Common myeloid progenitor, CD34-positive (primary cell): Measurements from ENCODE around the gene MAPT.

Experiments
- CTCF ChIA-PET: fragments of 350-600 bp; sonication (Branson Sonifier 250); formaldehyde crosslinking; loops from one replicate; lab custom pipeline; 2021; ENCODE audit warnings: antibody characterized with exemption; lab: Charles Lee
- POLR2A ChIA-PET: fragments of 350-600 bp; sonication (Branson Sonifier 250); formaldehyde crosslinking; loops from one replicate; lab custom pipeline; 2021; ENCODE audit warnings: antibody characterized with exemption; lab: Charles Lee
- DNase-seq, 3 donors: peaks; one replicate each; pipeline versions ENCODE4 v3.0.0 to v3.0.0-alpha.2; 2013
- H3K27ac ChIP-seq, 2 experiments: 1 replicate in 1 of 2; 2 replicates in 1 of 2; pipeline ENCODE4 v1.7.0; 2013; ENCODE audit warnings: inconsistent platforms in 2 of 2, low read length in 2 of 2, mild to moderate bottlenecking in 2 of 2, low read depth in 1 of 2, moderate library complexity in 1 of 2; ENCODE audit not compliant: severe bottlenecking in 2 of 2, insufficient read depth in 1 of 2, poor library complexity in 1 of 2
- H3K27me3 ChIP-seq, 5 experiments: replicated peaks in 2 of 5; 1 replicate in 3 of 5; 2 replicates in 2 of 5; pipeline versions ENCODE4 v1.6.1 to v1.7.0; 2013; ENCODE audit warnings: low read length in 4 of 5, mild to moderate bottlenecking in 2 of 5, moderate library complexity in 2 of 5, inconsistent platforms in 1 of 5; ENCODE audit not compliant: insufficient read depth in 5 of 5, control insufficient read depth in 4 of 5
- H3K36me3 ChIP-seq, 4 experiments: 1 replicate in 2 of 4; 2 replicates in 2 of 4; pipeline versions ENCODE4 v1.6.1 to v1.7.0; 2013; ENCODE audit warnings: low read length in 3 of 4, control low read depth in 1 of 4, mild to moderate bottlenecking in 1 of 4; ENCODE audit not compliant: control insufficient read depth in 4 of 4, insufficient read depth in 4 of 4
- H3K4me1 ChIP-seq, 4 experiments: 1 replicate in 3 of 4; 2 replicates in 1 of 4; pipeline versions ENCODE4 v1.6.1 to v1.7.1; 2013; ENCODE audit warnings: low read length in 3 of 4, mild to moderate bottlenecking in 3 of 4, control low read depth in 1 of 4, inconsistent platforms in 1 of 4, moderate library complexity in 1 of 4; ENCODE audit not compliant: control insufficient read depth in 4 of 4, insufficient read depth in 4 of 4; ENCODE audit errors: control extremely low read depth in 1 of 4
- H3K4me3 ChIP-seq, 7 experiments: 1 replicate in 4 of 7; 2 replicates in 3 of 7; pipeline versions ENCODE4 v1.5.1 to v1.7.0; 2013; ENCODE audit warnings: mild to moderate bottlenecking in 7 of 7, low read length in 6 of 7, moderate library complexity in 6 of 7, inconsistent platforms in 2 of 7, low read depth in 2 of 7, control low read depth in 1 of 7; ENCODE audit not compliant: insufficient read depth in 4 of 7, control insufficient read depth in 1 of 7; ENCODE audit errors: extremely low read depth in 1 of 7
- H3K9me3 ChIP-seq, 5 experiments: 1 replicate in 4 of 5; 2 replicates in 1 of 5; pipeline versions ENCODE4 v1.6.1 to v1.7.1; 2013; ENCODE audit warnings: low read length in 4 of 5, mild to moderate bottlenecking in 2 of 5, inconsistent platforms in 1 of 5, low read depth in 1 of 5, moderate library complexity in 1 of 5; ENCODE audit not compliant: control insufficient read depth in 4 of 5, insufficient read depth in 2 of 5; ENCODE audit errors: control extremely low read depth in 1 of 5
- WGBS: methylation state at CpG from one replicate; pipeline ENCODE4 v1.1.5; 2013; ENCODE audit not compliant: insufficient coverage; 5-methylcytosine and 5-hydroxymethylcytosine counted together

MAPT gene

DNA sequence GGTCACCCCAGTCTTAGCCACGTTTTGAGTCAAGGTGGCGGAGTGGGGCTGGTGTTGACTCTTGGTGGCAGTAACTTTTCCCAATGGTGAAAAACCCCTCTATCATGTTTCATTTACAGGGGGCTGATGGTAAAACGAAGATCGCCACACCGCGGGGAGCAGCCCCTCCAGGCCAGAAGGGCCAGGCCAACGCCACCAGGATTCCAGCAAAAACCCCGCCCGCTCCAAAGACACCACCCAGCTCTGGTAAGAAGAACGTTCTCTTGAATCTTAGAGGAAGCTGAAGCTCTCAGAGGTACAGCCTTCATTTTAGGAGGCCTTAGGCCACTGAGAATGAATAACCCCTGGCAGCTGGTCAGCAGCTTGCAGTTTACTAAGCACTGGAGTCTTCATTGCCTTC, 97.0 kb downstream of the MAPT start:
- no peaks in the 10 kb centered on the region for H3K4me1 ChIP-seq
- H3K36me3 ChIP-seq, result no peaks in the 10 kb centered on the region
- WGBS, result 90% methylated on average over 7 of the region's 10 CpGs
- H3K9me3 ChIP-seq, result no peaks in the 10 kb centered on the region
- CTCF ChIA-PET, result interaction anchor here (1.0 to 2.3 kb wide), 2 partner anchors 10 to 12 kb away, joined by 3 to 6 read pairs; no protein-coding TSS in a partner anchor
- peaks cover 0 to 6% (median 0%) of the 10 kb centered on the region in 5 experiments for H3K27me3 ChIP-seq
- H3K4me3 ChIP-seq, result no peak overlapping the region
- H3K27ac ChIP-seq, result no peak overlapping the region
- DNase-seq, result no peak
- POLR2A ChIA-PET, result no interaction called here

DNA sequence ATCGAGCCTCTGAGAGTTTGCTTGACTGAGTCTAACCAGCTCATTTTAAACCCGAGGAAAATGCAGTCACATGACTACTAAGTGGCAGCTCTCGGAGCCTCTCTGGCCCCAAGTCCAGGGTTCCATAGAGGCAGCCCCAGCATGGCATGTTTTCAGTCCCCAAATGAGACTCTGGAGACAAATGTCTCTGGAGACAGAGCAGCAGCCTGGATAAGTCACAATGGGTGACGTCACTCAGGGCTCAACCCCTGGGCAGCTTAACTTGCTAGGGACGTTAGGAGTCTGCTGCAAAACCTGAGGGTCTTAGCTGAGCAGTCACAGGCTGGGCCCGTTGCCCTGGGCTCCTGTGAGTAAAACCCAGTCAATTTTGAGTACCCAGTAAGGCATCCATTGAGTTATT, 97.8 kb downstream of the MAPT start:
- ChIA-PET POLR2A (no interaction called here), CTCF (no interaction called here)
- Histone ChIP-seq H3K9me3 (no peaks in the 10 kb centered on the region), H3K27ac (no peak overlapping the region), H3K27me3 (peaks cover 0 to 2% (median 0%) of the 10 kb centered on the region in 5 experiments), H3K4me1 (no peaks in the 10 kb centered on the region), H3K4me3 (no peak overlapping the region), H3K36me3 (no peaks in the 10 kb centered on the region)
- DNase-seq, result no peak
- 87% methylated on average over 6 of the region's 6 CpGs for WGBS

DNA sequence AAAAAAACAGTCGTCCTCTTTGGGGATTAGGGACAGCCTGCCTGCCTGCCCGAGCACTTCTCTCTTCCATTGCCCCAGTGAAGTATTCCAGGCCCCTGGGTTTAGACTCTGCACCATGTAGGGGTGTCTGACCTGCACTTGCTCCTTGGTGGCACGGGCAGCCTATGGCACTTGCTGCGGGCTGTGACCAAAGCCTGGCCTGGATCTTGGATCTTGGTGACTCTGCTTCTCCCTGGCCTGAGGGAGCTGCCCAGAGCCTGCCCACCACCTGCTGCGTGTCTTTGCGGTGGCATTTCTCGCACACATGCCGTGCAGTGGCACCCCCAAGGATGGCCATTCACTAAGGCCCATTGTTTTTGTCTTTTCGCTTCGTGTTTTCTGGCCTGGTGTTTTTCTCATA, 98.5 kb downstream of the MAPT start:
- Histone ChIP-seq H3K27me3 (peaks cover 0 to 2% (median 0%) of the 10 kb centered on the region in 5 experiments), H3K4me3 (no peak overlapping the region), H3K27ac (no peak overlapping the region), H3K36me3 (no peaks in the 10 kb centered on the region), H3K9me3 (no peaks in the 10 kb centered on the region), H3K4me1 (no peaks in the 10 kb centered on the region)
- POLR2A ChIA-PET, result no interaction called here
- CTCF ChIA-PET, result no interaction called here
- DNase-seq, result no peak
- 96% methylated on average over 7 of the region's 10 CpGs for WGBS

DNA sequence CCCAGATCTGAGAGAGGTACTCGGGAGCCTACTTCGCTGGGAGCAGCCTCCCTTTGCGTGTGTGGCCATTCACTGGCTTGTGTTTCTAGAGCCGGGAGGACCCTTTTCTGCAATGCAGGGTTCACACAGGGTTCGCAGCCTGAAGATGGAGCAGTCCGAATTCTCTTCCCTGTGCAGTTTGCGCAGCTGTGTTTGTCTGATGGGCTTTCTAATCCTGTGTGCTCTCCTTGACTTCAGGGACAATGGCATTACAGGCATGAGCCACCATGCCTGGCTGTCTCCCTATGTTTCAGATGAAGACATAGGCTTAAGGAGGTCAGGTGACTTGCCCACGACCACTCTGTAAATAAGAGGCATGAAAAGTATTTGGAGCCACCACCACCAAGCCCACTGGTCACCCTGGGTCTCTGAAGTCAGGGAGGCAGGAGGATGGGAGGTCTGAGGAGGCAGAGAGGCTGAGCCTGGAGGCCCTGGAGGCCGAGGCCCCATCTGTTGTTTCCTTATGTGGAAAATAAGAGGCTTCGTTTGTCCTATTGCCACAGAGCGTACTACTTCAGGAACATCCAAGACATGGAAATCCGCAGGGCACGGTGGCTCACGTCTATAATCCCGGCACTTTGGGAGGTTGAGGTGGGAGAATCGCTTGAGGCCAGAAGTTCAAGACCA, 99.7 kb downstream of the MAPT start:
- ChIA-PET POLR2A (no interaction called here), CTCF (interaction anchor here (1.0 kb wide), 1 partner anchor 10 kb away, joined by 3 read pairs; no protein-coding TSS in a partner anchor)
- no peak overlapping the region for H3K4me3 ChIP-seq
- peaks cover 0 to 2% (median 0%) of the 10 kb centered on the region in 5 experiments for H3K27me3 ChIP-seq
- H3K4me1 ChIP-seq, result no peaks in the 10 kb centered on the region
- H3K9me3 ChIP-seq, result no peaks in the 10 kb centered on the region
- WGBS, result 90% methylated on average over 10 of the region's 16 CpGs
- no peak overlapping the region for H3K27ac ChIP-seq
- no peaks in the 10 kb centered on the region for H3K36me3 ChIP-seq
- DNase-seq, result no peak

DNA sequence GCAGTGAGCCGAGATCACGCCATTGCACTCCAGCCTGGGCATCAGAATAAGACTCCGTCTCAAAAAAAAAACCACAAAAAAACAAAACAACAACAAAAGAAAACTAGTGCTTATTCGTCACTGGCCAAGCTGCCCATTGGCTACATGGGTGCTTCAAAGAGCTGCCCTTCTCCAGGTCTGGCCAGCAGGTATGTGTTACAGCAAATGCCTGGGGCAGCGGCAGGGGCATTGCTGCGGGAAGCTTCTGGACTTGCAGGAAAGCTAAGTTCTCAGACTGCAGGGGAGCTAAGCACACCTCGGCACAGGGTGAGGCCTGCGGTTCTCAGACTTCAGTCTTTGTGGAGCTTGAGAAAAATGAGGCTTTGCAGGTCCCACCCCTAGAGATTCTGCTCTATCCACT, 100.6 kb downstream of the MAPT start:
- H3K9me3 ChIP-seq, result no peaks in the 10 kb centered on the region
- no peak overlapping the region for H3K27ac ChIP-seq
- ChIA-PET POLR2A (no interaction called here), CTCF (interaction anchor here (0.9 to 1.4 kb wide), 2 partner anchors 9 to 16 kb away, joined by 3 to 4 read pairs; no protein-coding TSS in a partner anchor)
- DNase-seq, result no peak
- H3K4me1 ChIP-seq, result no peaks in the 10 kb centered on the region
- no peak overlapping the region for H3K4me3 ChIP-seq
- peaks cover 0 to 2% (median 0%) of the 10 kb centered on the region in 5 experiments for H3K27me3 ChIP-seq
- no peaks in the 10 kb centered on the region for H3K36me3 ChIP-seq
- 96% methylated on average over 7 of the region's 8 CpGs for WGBS

DNA sequence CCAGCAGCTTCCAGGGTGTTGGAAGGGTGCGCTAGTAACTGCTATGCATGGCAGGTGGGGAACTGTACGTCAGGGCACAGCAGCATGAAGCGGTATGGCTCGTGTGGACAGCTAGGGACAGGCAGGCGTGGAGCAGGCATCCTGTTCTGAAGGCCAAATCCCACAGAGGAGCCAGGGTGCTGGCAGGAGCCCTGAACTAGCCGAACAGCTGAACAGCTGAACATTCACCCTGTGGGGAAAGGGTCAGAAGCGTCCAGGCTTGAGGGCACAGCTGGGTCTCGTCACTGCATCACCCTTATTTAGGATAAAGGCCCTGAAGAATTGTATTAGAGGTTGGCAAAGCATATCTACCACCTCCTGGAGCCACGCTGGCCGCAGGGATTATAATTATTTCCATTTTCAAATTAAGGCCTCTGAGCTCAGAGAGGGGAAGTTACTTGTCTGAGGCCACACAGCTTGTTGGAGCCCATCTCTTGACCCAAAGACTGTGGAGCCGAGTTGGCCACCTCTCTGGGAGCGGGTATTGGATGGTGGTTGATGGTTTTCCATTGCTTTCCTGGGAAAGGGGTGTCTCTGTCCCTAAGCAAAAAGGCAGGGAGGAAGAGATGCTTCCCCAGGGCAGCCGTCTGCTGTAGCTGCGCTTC, 101.4 kb downstream of the MAPT start:
- Histone ChIP-seq H3K27ac (no peak overlapping the region), H3K27me3 (peaks cover 0 to 2% (median 0%) of the 10 kb centered on the region in 5 experiments), H3K4me3 (no peak overlapping the region), H3K36me3 (no peaks in the 10 kb centered on the region), H3K9me3 (no peaks in the 10 kb centered on the region), H3K4me1 (no peaks in the 10 kb centered on the region)
- WGBS, result 95% methylated on average over 12 of the region's 14 CpGs
- ChIA-PET CTCF (interaction anchor here (0.9 to 1.4 kb wide), 2 partner anchors 8 to 16 kb away, joined by 3 to 4 read pairs; no protein-coding TSS in a partner anchor), POLR2A (no interaction called here)
- DNase-seq, result no peak

DNA sequence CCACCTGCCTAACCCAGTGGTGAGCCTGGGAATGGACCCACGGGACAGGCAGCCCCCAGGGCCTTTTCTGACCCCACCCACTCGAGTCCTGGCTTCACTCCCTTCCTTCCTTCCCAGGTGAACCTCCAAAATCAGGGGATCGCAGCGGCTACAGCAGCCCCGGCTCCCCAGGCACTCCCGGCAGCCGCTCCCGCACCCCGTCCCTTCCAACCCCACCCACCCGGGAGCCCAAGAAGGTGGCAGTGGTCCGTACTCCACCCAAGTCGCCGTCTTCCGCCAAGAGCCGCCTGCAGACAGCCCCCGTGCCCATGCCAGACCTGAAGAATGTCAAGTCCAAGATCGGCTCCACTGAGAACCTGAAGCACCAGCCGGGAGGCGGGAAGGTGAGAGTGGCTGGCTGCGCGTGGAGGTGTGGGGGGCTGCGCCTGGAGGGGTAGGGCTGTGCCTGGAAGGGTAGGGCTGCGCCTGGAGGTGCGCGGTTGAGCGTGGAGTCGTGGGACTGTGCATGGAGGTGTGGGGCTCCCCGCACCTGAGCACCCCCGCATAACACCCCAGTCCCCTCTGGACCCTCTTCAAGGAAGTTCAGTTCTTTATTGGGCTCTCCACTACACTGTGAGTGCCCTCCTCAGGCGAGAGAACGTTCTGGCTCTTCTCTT, 102.1 kb downstream of the MAPT start:
- H3K27ac ChIP-seq, result no peak overlapping the region
- H3K4me1 ChIP-seq, result no peaks in the 10 kb centered on the region
- H3K9me3 ChIP-seq, result no peaks in the 10 kb centered on the region
- CTCF ChIA-PET, result no interaction called here
- DNase-seq, result no peak
- no peak overlapping the region for H3K4me3 ChIP-seq
- POLR2A ChIA-PET, result no interaction called here
- 82% methylated on average over 24 of the region's 31 CpGs for WGBS
- no peaks in the 10 kb centered on the region for H3K36me3 ChIP-seq
- no peaks in the 10 kb centered on the region for H3K27me3 ChIP-seq
